Ascending aorta (tissue), 2 donors: ENCODE measurements around the gene MDC1. TPM values are rescaled to one million over a fixed set of nuclear protein-coding genes. Genes with fewer than 3 reads are reported as not detected.

Experiments used
- DNase-seq, 2 donors: peaks; one replicate each; pipeline ENCODE4 v3.0.0-alpha.2; 2019; ENCODE audit warnings: low spot score in 2 of 2
- H3K27ac ChIP-seq, 2 donors: fragments of 200-600 bp; sonication (generic); one replicate each; pipeline ENCODE4 v1.5.1; 2016 to 2017; ENCODE audit warnings: mild to moderate bottlenecking in 1 of 2
- H3K27me3 ChIP-seq: fragments of 200-600 bp; sonication (generic); one replicate; pipeline ENCODE4 v1.5.1; 2017
- H3K36me3 ChIP-seq, 2 donors: fragments of 200-600 bp; sonication (generic); one replicate each; pipeline ENCODE4 v1.5.1; 2016
- H3K4me1 ChIP-seq, 2 donors: fragments of 200-600 bp; sonication (generic); one replicate each; pipeline ENCODE4 v1.5.1; 2016 to 2017; ENCODE audit warnings: mild to moderate bottlenecking in 1 of 2
- H3K4me3 ChIP-seq, 2 donors: fragments of 200-600 bp; sonication (generic); one replicate each; pipeline ENCODE4 v1.5.1; 2016 to 2017; ENCODE audit warnings: mild to moderate bottlenecking in 1 of 2
- H3K9me3 ChIP-seq, 2 donors: fragments of 200-600 bp; sonication (generic); one replicate each; pipeline ENCODE4 v1.5.1; 2016
- CTCF ChIP-seq, 3 experiments: fragments of 200-600 bp in 2 of 3; fragments of 450-650 bp in 1 of 3; sonication (generic) in 2 of 3; IDR thresholded peaks; one replicate each; pipeline ENCODE4 v1.5.1; 2016 to 2019; ENCODE audit warnings: antibody characterized with exemption in 3 of 3, mild to moderate bottlenecking in 1 of 3, moderate library complexity in 1 of 3
- intact Hi-C: fragments of 100-400 bp; cut with DNase I; formaldehyde crosslinking; loops from one replicate; pipeline ENCODE4 v1.15.1; 2023
- total RNA-seq: library from RNA; depleted of rRNA; stranded (reverse); fragments of >200 nt; gene quantifications from one replicate; pipeline ENCODE4 v1.1.0, GENCODE V29; 2016

Gene MDC1
- total RNA-seq, 1 donor from 2014 or later: 27.1 TPM

GRCh38 chr6:30656513-30656912 lies 60.6 kb downstream of the MDC1 start:
- Histone ChIP-seq H3K27me3 (no peaks in the 10 kb centered on the region), H3K27ac (no peak overlapping the region), H3K9me3 (no peaks in the 10 kb centered on the region), H3K36me3 (peaks cover 84 to 99% of the 10 kb centered on the region in 2 donors), H3K4me1 (no peaks in the 10 kb centered on the region), H3K4me3 (no peak overlapping the region)
- DNase-seq: no peak
- intact Hi-C loops: no loop called here
- TF ChIP-seq CTCF (IDR thresholded peaks at IDR 0.05): no peak

- Histone ChIP-seq H3K36me3 (peaks cover 84 to 97% of the 10 kb centered on the region in 2 donors), H3K4me1 (no peaks in the 10 kb centered on the region), H3K9me3 (no peaks in the 10 kb centered on the region), H3K27me3 (no peaks in the 10 kb centered on the region), H3K27ac (no peak overlapping the region), H3K4me3 (no peak overlapping the region)
- intact Hi-C loops: no loop called here
- no peak for TF ChIP-seq CTCF (IDR thresholded peaks at IDR 0.05)
- no peak for DNase-seq
These were observed 61.4 kb downstream of the MDC1 start for GRCh38 chr6:30655743-30656094.

- Histone ChIP-seq H3K27ac (no peak overlapping the region), H3K4me1 (no peaks in the 10 kb centered on the region), H3K36me3 (peaks cover 82 to 92% of the 10 kb centered on the region in 2 donors), H3K27me3 (no peaks in the 10 kb centered on the region), H3K9me3 (no peaks in the 10 kb centered on the region), H3K4me3 (no peak overlapping the region)
- intact Hi-C loops: no loop called here
- no peak for TF ChIP-seq CTCF (IDR thresholded peaks at IDR 0.05)
- no peak for DNase-seq
These were observed 62.0 kb downstream of the MDC1 start for GRCh38 chr6:30654798-30655742.

GRCh38 chr6:30651143-30651542 lies 65.9 kb downstream of the MDC1 start:
- H3K4me3 ChIP-seq: no peak overlapping the region
- no peak for TF ChIP-seq CTCF (IDR thresholded peaks at IDR 0.05)
- peaks cover 47 to 53% of the 10 kb centered on the region in 2 donors for H3K36me3 ChIP-seq
- no peak for DNase-seq
- no peaks in the 10 kb centered on the region for H3K9me3 ChIP-seq
- intact Hi-C loops: no loop called here
- H3K27ac ChIP-seq: no peak overlapping the region
- peaks cover 0 to 12% of the 10 kb centered on the region in 2 donors for H3K4me1 ChIP-seq
- no peaks in the 10 kb centered on the region for H3K27me3 ChIP-seq

Other genes with a start within 250 kb of the MDC1 start
- 896 TPM for gene HLA-E, start 227.8 kb downstream of the MDC1 start, total RNA-seq
- gene GNL1, start 160.8 kb downstream of the MDC1 start, total RNA-seq: 33.0 TPM
- gene PRR3, start 160.0 kb downstream of the MDC1 start, total RNA-seq: 25.0 TPM
- gene ABCF1, start 145.8 kb downstream of the MDC1 start, total RNA-seq: 36.6 TPM
- 52.6 TPM for gene PPP1R10, start 100.0 kb downstream of the MDC1 start, total RNA-seq
- gene MRPS18B, start 99.4 kb downstream of the MDC1 start, total RNA-seq: 33.0 TPM
- gene ATAT1, start 90.4 kb downstream of the MDC1 start, total RNA-seq: 13.7 TPM
- 6.2 TPM for gene C6orf136, start 70.1 kb downstream of the MDC1 start, total RNA-seq
- 39.2 TPM for gene DHX16, start 44.3 kb downstream of the MDC1 start, total RNA-seq
- gene PPP1R18, start 30.6 kb downstream of the MDC1 start, total RNA-seq: 83.3 TPM
- 25.1 TPM for gene NRM, start 26.3 kb downstream of the MDC1 start, total RNA-seq
- gene TUBB, start 3.1 kb upstream of the MDC1 start, total RNA-seq: 537 TPM
- gene FLOT1, start 25.4 kb upstream of the MDC1 start, total RNA-seq: 123 TPM
- 51.9 TPM for gene IER3, start 27.3 kb upstream of the MDC1 start, total RNA-seq
- 18.8 TPM for gene DDR1, start 167.2 kb upstream of the MDC1 start, total RNA-seq
- 81.0 TPM for gene GTF2H4, start 190.9 kb upstream of the MDC1 start, total RNA-seq
- 5.7 TPM for gene VARS2, start 197.0 kb upstream of the MDC1 start, total RNA-seq
- gene SFTA2, start 214.9 kb upstream of the MDC1 start, total RNA-seq: not detected
- not detected for gene MUCL3, start 223.7 kb upstream of the MDC1 start, total RNA-seq